Osteocyte (in vitro differentiated cells): ENCODE results near the gene TGFB2. TPM values are rescaled to one million over a fixed set of nuclear protein-coding genes. Genes with fewer than 3 reads are reported as not detected.

Experiments used
- DNase-seq: peaks from one replicate; pipeline ENCODE4 v3.0.0; 2021; ENCODE audit warnings: mixed read lengths; ENCODE audit not compliant: unreplicated experiment; ENCODE audit errors: extremely low spot score
- H3K27ac Mint-ChIP-seq: one replicate; pipeline ENCODE4 v1.8.0; 2021; ENCODE audit warnings: mild to moderate bottlenecking, mixed read lengths; ENCODE audit not compliant: unreplicated experiment
- H3K27me3 Mint-ChIP-seq: one replicate; pipeline ENCODE4 v1.8.0; 2021; ENCODE audit warnings: mixed read lengths; ENCODE audit not compliant: unreplicated experiment
- H3K36me3 Mint-ChIP-seq: one replicate; pipeline ENCODE4 v1.8.0; 2021; ENCODE audit warnings: mixed read lengths; ENCODE audit not compliant: unreplicated experiment
- H3K4me1 Mint-ChIP-seq: one replicate; pipeline ENCODE4 v1.8.0; 2021; ENCODE audit warnings: mixed read lengths; ENCODE audit not compliant: unreplicated experiment
- H3K4me3 Mint-ChIP-seq: one replicate; pipeline ENCODE4 v1.8.0; 2021; ENCODE audit warnings: mild to moderate bottlenecking, moderate library complexity, mixed read lengths; ENCODE audit not compliant: unreplicated experiment
- H3K9me3 Mint-ChIP-seq: one replicate; pipeline ENCODE4 v1.8.0; 2021; ENCODE audit warnings: mixed read lengths; ENCODE audit not compliant: unreplicated experiment
- CTCF ChIP-seq: fragments of 200-600 bp; sonication (generic); IDR thresholded peaks from 2 replicates; pipeline ENCODE4 v1.5.0; 2021; ENCODE audit warnings: antibody characterized with exemption, mild to moderate bottlenecking, moderate library complexity
- total RNA-seq: library from RNA; stranded (reverse); gene quantifications from 2 replicates; pipeline ENCODE4 v1.2.1, GENCODE V29; 2021

The TGFB2 gene
- total RNA-seq, 1 donor from 2014 or later = 184 TPM

- no peak for DNase-seq
- Mint-ChIP-seq H3K4me1 (peaks cover 20% of the 10 kb centered on the region), H3K9me3 (no peaks in the 10 kb centered on the region), H3K4me3 (no peak overlapping the region), H3K27ac (no peak overlapping the region), H3K36me3 (peaks cover 5% of the 10 kb centered on the region), H3K27me3 (no peaks in the 10 kb centered on the region)
- peak; percentile 71 for TF ChIP-seq CTCF
Observed at GRCh38 chr1:218299416-218299815, 45.7 kb upstream of the TGFB2 start.

- H3K36me3 Mint-ChIP-seq = peaks cover 5% of the 10 kb centered on the region
- H3K9me3 Mint-ChIP-seq = no peaks in the 10 kb centered on the region
- no peaks in the 10 kb centered on the region for H3K27me3 Mint-ChIP-seq
- H3K27ac Mint-ChIP-seq = no peak overlapping the region
- H3K4me3 Mint-ChIP-seq = no peak overlapping the region
- no peak for DNase-seq
- TF ChIP-seq CTCF = no peak
- peaks cover 31% of the 10 kb centered on the region for H3K4me1 Mint-ChIP-seq
Observed at GRCh38 chr1:218301217-218301616, 43.9 kb upstream of the TGFB2 start.

- no peak for TF ChIP-seq CTCF
Observed at GRCh38 chr1:218302155-218302554, 43.0 kb upstream of the TGFB2 start.

GRCh38 chr1:218303176-218303879, 41.8 kb upstream of the TGFB2 start:
- H3K9me3 Mint-ChIP-seq = no peaks in the 10 kb centered on the region
- H3K27me3 Mint-ChIP-seq = no peaks in the 10 kb centered on the region
- no peak overlapping the region for H3K4me3 Mint-ChIP-seq
- no peak overlapping the region for H3K27ac Mint-ChIP-seq
- no peak for TF ChIP-seq CTCF
- no peak for DNase-seq
- H3K36me3 Mint-ChIP-seq = peaks cover 7% of the 10 kb centered on the region
- H3K4me1 Mint-ChIP-seq = peaks cover 28% of the 10 kb centered on the region

More at GRCh38 chr1:218302155-218302554, 43.0 kb upstream of the TGFB2 start:
- no peaks in the 10 kb centered on the region for H3K9me3 Mint-ChIP-seq
- H3K4me1 Mint-ChIP-seq = peaks cover 31% of the 10 kb centered on the region
- no peak overlapping the region for H3K27ac Mint-ChIP-seq
- H3K27me3 Mint-ChIP-seq = no peaks in the 10 kb centered on the region
- H3K4me3 Mint-ChIP-seq = no peak overlapping the region
- no peak for DNase-seq
- peaks cover 5% of the 10 kb centered on the region for H3K36me3 Mint-ChIP-seq

- Mint-ChIP-seq H3K4me1 (peaks cover 31% of the 10 kb centered on the region), H3K27ac (peak overlapping the region; percentile 57), H3K4me3 (no peak overlapping the region), H3K9me3 (no peaks in the 10 kb centered on the region), H3K27me3 (no peaks in the 10 kb centered on the region), H3K36me3 (peaks cover 10% of the 10 kb centered on the region)
- no peak for TF ChIP-seq CTCF
- no peak for DNase-seq
Observed at GRCh38 chr1:218304281-218305039, 40.7 kb upstream of the TGFB2 start.
